GM21526 (cell line): ENCODE measurements around the gene ITGA7.

Experiments
- ATAC-seq: cut with Tn5 transposase; IDR thresholded peaks from one replicate; pipeline ENCODE4 v1.9.1; 2021; ENCODE audit warnings: moderate library complexity; ENCODE audit not compliant: unreplicated experiment, low FRiP score

The ITGA7 gene

GRCh38 chr12:55704824-55705718 lies 2.6 kb downstream of the ITGA7 start:
- no peak for ATAC-seq

DNA sequence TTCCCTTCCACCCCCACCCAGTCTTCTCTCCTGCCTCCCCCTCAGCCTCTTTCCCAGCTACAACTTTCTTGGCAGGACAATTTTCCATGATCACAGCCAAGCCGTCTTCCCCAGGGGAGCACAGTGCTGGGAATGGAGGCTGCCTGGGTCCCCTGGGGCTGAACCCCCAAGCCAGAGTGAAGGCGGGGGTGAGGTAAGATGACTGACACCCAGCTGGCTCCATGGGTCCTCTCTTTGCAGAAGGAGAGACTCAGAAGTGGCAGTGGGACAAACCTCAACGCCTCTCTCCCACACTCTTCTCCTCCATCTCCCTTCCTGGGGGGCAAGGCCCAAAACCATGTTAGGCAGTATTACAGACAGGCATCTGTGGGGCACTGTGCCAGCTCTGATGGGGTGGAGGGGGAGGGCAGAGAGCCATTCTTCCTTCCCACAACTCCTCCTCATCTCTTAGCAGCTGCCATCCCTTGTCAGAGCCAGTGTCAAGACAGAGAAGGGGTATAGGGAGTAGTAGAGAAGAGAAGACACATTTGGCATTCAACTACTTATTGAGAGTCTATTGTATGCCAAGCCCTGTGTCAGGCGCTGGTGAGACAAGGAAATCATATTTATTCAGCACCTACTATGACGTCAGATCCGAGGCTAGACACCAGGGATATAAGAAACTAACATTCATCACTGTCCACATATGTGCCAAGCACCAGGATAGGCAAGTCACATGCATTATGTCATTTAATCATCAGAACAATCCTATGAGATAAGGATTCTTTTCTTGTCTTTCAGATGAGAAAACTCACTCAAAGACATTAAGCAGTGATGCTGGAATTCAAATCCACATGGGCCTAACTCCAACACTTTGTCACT lies 3.6 kb downstream of the ITGA7 start:
- ATAC-seq, result no peak

DNA sequence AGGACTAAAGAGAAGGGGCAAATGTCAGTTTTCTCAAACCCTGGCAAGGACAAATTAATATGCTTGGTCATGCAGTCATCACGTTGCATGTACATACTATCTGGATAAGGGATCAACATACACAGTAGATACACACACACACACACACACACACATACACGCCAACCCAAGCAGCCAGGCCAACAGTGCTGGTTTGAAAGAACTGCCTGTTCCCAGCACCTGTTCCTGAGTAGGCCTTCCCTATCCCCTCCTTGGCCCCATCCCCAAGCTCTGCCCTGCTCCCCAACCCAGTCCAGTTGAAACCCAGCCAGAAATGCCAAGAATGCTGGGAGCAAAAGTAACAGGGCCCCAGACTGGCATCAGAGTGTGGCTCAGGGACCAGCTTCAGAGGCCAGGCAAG lies 4.4 kb downstream of the ITGA7 start:
- ATAC-seq, result no peak

DNA sequence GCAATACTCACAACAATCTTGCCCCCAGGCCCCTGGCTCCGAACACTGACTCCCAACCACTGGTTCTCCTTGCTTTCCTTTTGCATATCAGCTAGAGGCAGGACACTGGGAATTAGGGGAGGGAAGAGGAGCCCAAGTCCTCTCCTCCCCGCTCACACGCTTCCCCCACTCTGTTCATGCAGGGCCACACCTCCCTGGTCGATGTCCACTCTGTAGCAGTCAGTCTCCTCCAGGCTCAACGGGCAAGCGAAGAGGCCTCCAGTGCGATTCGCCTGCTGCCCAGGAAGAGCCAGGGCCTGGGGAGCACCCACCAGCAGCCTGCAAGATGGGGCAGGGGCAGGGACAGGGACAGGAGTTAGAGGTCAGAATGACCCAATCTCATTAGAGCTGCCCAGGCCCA lies 4.8 kb downstream of the ITGA7 start:
- ATAC-seq, result no peak

GRCh38 chr12:55700255-55701018 lies 7.3 kb downstream of the ITGA7 start:
- no peak for ATAC-seq

- ATAC-seq, result no peak
Observed at GRCh38 chr12:55699471-55700055, 8.1 kb downstream of the ITGA7 start.

GRCh38 chr12:55698965-55699364 lies 8.7 kb downstream of the ITGA7 start:
- ATAC-seq, result no peak

DNA sequence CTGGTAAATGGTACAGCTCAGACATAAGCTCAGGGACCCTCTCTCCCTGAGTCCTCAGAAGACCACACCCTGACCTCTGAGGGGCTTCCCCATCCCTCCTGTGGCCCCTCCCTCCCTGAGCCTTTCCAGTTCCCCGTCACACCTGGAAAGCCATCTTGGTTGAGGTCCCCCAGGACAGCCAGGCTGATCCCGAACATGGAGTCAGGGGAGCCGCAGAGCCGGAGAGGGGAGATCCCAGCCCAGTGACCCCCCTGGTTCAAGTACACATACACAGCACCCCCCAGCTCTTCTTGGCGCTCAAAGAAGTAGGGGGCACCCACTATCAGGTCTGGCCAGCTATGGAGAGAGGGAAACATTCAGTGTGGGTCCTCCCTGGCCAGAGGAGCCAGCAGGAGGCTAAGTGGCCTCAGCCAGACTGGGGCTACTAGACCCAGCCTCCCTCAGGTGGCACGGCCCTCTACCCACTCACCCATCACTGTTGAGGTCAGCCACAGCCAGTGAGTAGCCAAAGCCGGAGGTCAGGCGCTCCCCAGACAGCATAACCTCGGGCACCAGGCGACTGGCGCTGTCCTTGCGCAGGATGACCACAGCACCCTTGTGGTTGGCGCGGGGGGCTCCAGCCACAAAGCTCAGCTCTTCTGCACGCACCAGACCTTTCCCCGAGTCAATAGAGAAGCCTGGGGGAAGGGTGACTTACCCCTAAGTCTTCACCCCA lies 9.3 kb downstream of the ITGA7 start:
- ATAC-seq, result no peak

GRCh38 chr12:55697686-55698085 lies 10.0 kb downstream of the ITGA7 start:
- ATAC-seq, result no peak

GRCh38 chr12:55696796-55697462 lies 10.8 kb downstream of the ITGA7 start:
- ATAC-seq, result no peak

DNA sequence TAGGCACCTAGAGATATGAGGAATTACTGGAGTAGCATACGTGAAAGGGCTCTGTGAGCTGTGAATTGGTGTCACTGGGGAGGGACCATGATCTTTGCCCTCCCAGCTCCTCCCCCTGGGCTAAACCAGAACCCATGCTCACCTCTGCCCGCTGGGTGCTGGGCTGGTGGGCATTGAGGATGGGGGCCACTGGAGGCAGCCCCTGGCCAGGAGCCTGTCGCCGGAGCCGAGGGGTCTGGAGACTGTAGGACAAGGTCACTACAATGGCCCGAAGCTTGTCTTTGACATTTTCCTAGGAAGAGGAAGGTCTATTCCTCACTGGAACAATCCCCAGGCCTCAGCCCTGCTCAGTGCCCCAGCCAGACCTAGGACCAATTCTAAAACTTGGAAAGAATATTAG lies 11.6 kb downstream of the ITGA7 start:
- ATAC-seq, result no peak

GRCh38 chr12:55695349-55695748 lies 12.4 kb downstream of the ITGA7 start:
- ATAC-seq, result no peak

- ATAC-seq, result no peak
Observed at GRCh38 chr12:55694651-55695050, 13.1 kb downstream of the ITGA7 start.

- ATAC-seq, result no peak
Observed at GRCh38 chr12:55694188-55694515, 13.6 kb downstream of the ITGA7 start.

DNA sequence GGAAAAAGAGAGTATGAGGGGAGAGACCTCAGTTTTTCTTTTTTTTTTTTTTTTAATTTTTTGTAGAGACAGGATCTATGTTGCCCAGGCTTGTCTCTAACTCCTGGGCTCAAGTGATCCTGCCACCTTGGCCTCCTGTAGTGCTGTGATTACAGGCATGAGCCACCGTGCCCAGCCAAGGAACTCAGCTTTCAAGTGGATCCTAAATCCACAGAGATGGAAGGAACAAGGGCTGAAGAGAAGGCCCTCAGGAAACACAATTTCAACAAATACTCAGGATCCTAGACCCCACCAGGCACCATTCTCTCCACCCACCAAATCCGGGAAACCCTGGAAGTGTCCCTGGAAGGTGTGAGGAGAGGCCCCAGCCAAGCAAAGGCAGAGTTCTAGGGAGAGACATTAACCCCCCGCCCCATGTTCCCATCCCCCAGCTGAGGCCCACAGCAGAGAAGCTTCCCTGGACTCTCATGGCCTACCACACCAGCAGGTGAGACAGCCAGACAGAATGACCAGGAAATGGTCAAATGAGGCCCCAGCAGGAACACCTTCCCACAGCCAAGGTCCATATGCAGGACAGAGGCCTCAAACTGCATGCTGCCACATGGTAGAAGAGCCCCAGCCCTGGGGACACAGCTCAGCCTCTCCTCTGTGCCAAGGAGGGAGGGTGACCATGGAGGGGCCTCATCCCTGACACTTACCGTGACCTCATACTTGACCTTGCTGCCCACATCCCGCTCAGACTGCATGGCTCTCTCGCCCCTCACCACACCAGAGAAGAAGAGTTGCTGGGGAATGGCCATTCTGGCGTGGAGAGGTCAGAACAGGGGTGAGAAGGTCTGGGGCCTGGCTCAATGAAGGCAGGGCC lies 14.1 kb downstream of the ITGA7 start:
- no peak for ATAC-seq

- ATAC-seq, result no peak
Observed at GRCh38 chr12:55692631-55693322, 14.9 kb downstream of the ITGA7 start.

DNA sequence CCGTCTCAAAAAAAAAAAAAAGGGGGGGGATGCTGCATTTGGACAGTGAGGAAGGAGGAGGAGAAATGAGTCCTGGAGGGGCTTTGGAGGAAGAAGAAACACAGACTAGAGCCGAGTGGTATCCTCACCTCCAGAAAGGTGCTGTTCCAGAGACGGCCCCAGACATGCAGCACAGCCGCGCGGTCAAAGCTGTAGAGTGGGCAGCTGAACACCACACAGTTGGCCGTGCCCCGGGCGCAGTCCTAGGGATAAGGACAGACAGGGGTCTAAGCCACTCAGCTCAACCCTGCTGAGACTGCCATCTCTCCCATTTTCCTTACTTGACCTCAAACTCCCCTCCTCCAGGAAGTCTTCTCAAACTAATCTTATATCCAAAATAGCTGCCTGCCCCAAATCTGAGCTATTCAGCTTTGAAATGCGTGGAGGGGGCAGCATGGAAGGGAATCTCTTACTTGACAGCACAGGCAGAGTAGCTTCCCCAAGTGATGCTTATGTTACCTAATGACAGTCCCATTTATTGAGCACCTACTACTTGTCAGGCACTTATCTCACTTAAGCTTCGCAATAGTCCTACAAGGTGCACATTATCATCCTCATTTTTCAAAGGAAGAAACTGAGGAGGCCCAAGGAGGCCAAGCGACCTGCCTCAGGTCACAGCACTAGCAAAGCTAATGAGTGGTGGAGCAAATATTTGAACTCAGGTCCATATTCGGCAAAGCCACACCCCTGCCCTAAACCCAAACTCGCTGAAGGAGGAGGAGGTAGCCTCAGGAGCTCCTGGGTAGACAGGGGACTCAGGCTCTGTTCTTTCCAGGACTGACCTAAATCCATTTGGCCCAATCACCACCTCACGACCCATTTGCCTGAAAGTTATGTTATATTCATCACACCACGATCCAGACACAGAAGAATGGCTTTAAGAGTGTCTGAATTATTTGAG lies 18.7 kb downstream of the ITGA7 start:
- ATAC-seq, result no peak
